Parathyroid adenoma (tissue), 2 donors: Measurements from ENCODE around the gene ZNF550.

Experiments used
- H2AFZ ChIP-seq: fragments of 300-600 bp; sonication (generic); one replicate; pipeline ENCODE4 v1.7.0; 2017; ENCODE audit warnings: antibody characterized with exemption, mild to moderate bottlenecking
- H3K27ac ChIP-seq: fragments of 300-600 bp; sonication (generic); one replicate; pipeline ENCODE4 v1.7.0; 2017
- H3K27me3 ChIP-seq: fragments of 300-600 bp; sonication (generic); one replicate; pipeline ENCODE4 v1.7.0; 2017; ENCODE audit warnings: low read length; ENCODE audit not compliant: control insufficient read depth, insufficient read depth
- H3K36me3 ChIP-seq: fragments of 300-600 bp; sonication (generic); one replicate; pipeline ENCODE4 v1.7.0; 2017; ENCODE audit warnings: low read length; ENCODE audit not compliant: control insufficient read depth, insufficient read depth
- H3K4me1 ChIP-seq: fragments of 300-600 bp; sonication (generic); one replicate; pipeline ENCODE4 v1.7.0; 2017; ENCODE audit warnings: control low read depth
- H3K4me2 ChIP-seq: fragments of 300-600 bp; sonication (generic); one replicate; pipeline ENCODE4 v1.7.0; 2017; ENCODE audit warnings: low read length
- H3K4me3 ChIP-seq: fragments of 300-600 bp; sonication (generic); one replicate; pipeline ENCODE4 v1.7.0; 2017; ENCODE audit warnings: low read depth, low read length
- H3K79me2 ChIP-seq: fragments of 300-600 bp; sonication (generic); one replicate; pipeline ENCODE4 v1.7.0; 2017; ENCODE audit warnings: control low read depth
- H3K9ac ChIP-seq: fragments of 300-600 bp; sonication (generic); one replicate; pipeline ENCODE4 v1.7.0; 2017; ENCODE audit warnings: mild to moderate bottlenecking
- H3K9me3 ChIP-seq: fragments of 300-600 bp; sonication (generic); one replicate; pipeline ENCODE4 v1.7.0; 2017; ENCODE audit warnings: low read length; ENCODE audit not compliant: control insufficient read depth
- CTCF ChIP-seq: fragments of 300-600 bp; sonication (generic); IDR thresholded peaks from one replicate; pipeline ENCODE4 v1.7.0; 2017; ENCODE audit warnings: antibody characterized with exemption, mild to moderate bottlenecking
- donor health status: primary hyperparathyroidism.

The ZNF550 gene

GRCh38 chr19:57576661-57577060 lies 17.0 kb upstream of the ZNF550 start:
- Histone ChIP-seq H3K27me3 (no peaks in the 10 kb centered on the region), H3K9ac (no peak overlapping the region), H3K79me2 (peaks cover 15% of the 10 kb centered on the region), H3K4me1 (peaks cover 9% of the 10 kb centered on the region), H3K4me2 (no peak overlapping the region), H2AFZ (no peak overlapping the region), H3K9me3 (peaks cover 9% of the 10 kb centered on the region), H3K4me3 (no peak overlapping the region), H3K36me3 (peaks cover 8% of the 10 kb centered on the region), H3K27ac (no peak overlapping the region)
- TF ChIP-seq CTCF, result no peak

GRCh38 chr19:57572415-57572947 lies 12.8 kb upstream of the ZNF550 start:
- no peak overlapping the region for H3K27ac ChIP-seq
- peaks cover 1% of the 10 kb centered on the region for H3K79me2 ChIP-seq
- no peak overlapping the region for H3K4me2 ChIP-seq
- peaks cover 12% of the 10 kb centered on the region for H3K9me3 ChIP-seq
- no peaks in the 10 kb centered on the region for H3K4me1 ChIP-seq
- H3K4me3 ChIP-seq, result no peak overlapping the region
- no peak for TF ChIP-seq CTCF
- peaks cover 8% of the 10 kb centered on the region for H3K36me3 ChIP-seq
- no peak overlapping the region for H3K9ac ChIP-seq
- no peaks in the 10 kb centered on the region for H3K27me3 ChIP-seq
- no peak overlapping the region for H2AFZ ChIP-seq

- H3K27me3 ChIP-seq, result no peaks in the 10 kb centered on the region
- peaks cover 8% of the 10 kb centered on the region for H3K36me3 ChIP-seq
- H3K9me3 ChIP-seq, result peaks cover 7% of the 10 kb centered on the region
- H3K79me2 ChIP-seq, result no peaks in the 10 kb centered on the region
- H3K27ac ChIP-seq, result no peak overlapping the region
- no peak for TF ChIP-seq CTCF
- H3K9ac ChIP-seq, result no peak overlapping the region
- H3K4me1 ChIP-seq, result no peaks in the 10 kb centered on the region
- H3K4me2 ChIP-seq, result no peak overlapping the region
- no peak overlapping the region for H3K4me3 ChIP-seq
- H2AFZ ChIP-seq, result no peak overlapping the region
These were observed 11.0 kb upstream of the ZNF550 start for GRCh38 chr19:57570707-57571106.

DNA sequence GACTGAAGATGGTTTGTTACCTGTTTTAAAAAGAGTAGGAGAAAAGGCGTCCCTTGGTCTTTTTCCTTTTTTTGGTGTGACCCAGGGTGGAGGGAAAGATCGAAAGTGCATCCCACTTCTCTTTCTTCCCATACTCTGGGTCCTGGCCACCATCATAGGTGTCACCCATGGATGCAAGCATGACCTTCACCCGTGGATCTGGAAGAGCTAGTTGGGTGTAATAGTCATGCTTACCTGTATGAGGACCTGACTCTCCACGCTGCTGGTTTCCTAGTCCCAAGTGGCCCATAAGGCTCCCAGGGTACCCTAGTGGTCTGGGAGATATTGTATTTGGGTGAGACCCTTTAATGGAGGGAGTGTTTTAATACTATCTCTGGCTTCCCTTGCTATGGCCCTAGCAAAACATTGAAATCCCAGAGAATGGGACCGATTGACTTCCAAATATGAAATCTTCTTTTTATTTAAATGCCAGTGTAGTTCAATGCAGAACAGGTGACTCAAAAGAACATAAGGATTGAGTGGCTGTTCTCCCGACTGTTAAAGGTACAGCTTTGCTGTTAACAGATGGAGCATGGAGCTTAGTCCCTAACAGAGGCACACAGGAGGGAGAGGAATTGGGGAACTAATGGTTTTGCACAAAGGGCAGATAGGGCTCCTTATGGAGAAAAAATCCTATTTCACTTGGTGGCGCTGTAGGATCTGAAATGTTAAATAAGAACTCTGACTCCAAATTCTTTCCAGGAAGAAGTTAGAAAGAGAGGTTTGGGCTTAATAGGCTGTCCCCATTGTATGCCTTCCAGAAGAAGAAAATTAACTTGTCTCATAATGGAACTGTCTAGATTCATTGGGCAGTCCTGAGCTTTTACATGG lies 7.0 kb upstream of the ZNF550 start:
- H3K9me3 ChIP-seq, result peaks cover 2% of the 10 kb centered on the region
- no peak overlapping the region for H2AFZ ChIP-seq
- H3K36me3 ChIP-seq, result no peaks in the 10 kb centered on the region
- H3K79me2 ChIP-seq, result no peaks in the 10 kb centered on the region
- H3K4me2 ChIP-seq, result no peak overlapping the region
- TF ChIP-seq CTCF, result no peak
- H3K4me3 ChIP-seq, result no peak overlapping the region
- no peaks in the 10 kb centered on the region for H3K27me3 ChIP-seq
- H3K9ac ChIP-seq, result no peak overlapping the region
- no peak overlapping the region for H3K27ac ChIP-seq
- no peaks in the 10 kb centered on the region for H3K4me1 ChIP-seq

DNA sequence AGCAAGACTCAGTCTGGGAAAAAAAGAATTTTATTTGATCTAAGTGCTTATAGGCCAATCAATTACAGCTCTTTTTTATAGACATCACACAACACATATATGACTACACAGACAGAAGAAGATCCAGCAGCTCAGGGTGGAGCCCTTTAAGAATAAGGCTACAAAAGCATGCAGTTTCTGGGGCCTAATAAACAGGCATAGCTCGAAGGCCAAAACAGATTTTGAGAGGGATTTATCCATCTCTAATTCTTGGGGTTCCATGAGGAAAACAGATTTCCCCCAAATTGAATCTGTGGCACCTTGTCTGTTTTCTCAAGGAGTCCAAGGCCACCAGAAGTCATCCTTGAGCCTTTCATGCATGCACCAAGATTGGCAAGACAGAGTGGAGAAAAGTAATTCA lies 3.9 kb upstream of the ZNF550 start:
- Histone ChIP-seq H3K9ac (no peak overlapping the region), H3K9me3 (peaks cover 2% of the 10 kb centered on the region), H3K4me1 (peaks cover 8% of the 10 kb centered on the region), H2AFZ (no peak overlapping the region), H3K4me2 (no peak overlapping the region), H3K36me3 (no peaks in the 10 kb centered on the region), H3K27ac (no peak overlapping the region), H3K4me3 (no peak overlapping the region), H3K79me2 (peaks cover 5% of the 10 kb centered on the region), H3K27me3 (no peaks in the 10 kb centered on the region)
- no peak for TF ChIP-seq CTCF
